Trophoblast cell (in vitro differentiated cells and primary cell): ENCODE measurements around the gene DCP2.

ENCODE experiments used
- DNase-seq, 2 donors: peaks; one replicate each; pipeline ENCODE4 v3.0.0-alpha.2; 2016
- H2AFZ ChIP-seq: 2 replicates; pipeline ENCODE4 v1.6.1; 2013; ENCODE audit warnings: low read length, moderate library complexity, mild to moderate bottlenecking; ENCODE audit not compliant: insufficient read depth, poor library complexity
- H2AK5ac ChIP-seq: 2 replicates; pipeline ENCODE4 v1.6.1; 2013; ENCODE audit warnings: mild to moderate bottlenecking, low read length
- H2BK120ac ChIP-seq: 2 replicates; pipeline ENCODE4 v1.6.1; 2013; ENCODE audit warnings: low read length, mild to moderate bottlenecking, moderate library complexity; ENCODE audit not compliant: insufficient read depth, poor library complexity
- H2BK12ac ChIP-seq: 2 replicates; pipeline ENCODE4 v1.6.1; 2013; ENCODE audit warnings: mild to moderate bottlenecking, low read length, moderate library complexity
- H2BK5ac ChIP-seq: 2 replicates; pipeline ENCODE4 v1.6.1; 2013; ENCODE audit warnings: low read length, low read depth, moderate library complexity, mild to moderate bottlenecking; ENCODE audit not compliant: poor library complexity
- H3K14ac ChIP-seq: 2 replicates; pipeline ENCODE4 v1.6.1; 2013; ENCODE audit warnings: mild to moderate bottlenecking, low read length
- H3K18ac ChIP-seq: 2 replicates; pipeline ENCODE4 v1.6.1; 2013; ENCODE audit warnings: mild to moderate bottlenecking, low read length
- H3K23ac ChIP-seq: 2 replicates; pipeline ENCODE4 v1.6.1; 2013; ENCODE audit warnings: low read length
- H3K27ac ChIP-seq: 2 replicates; pipeline ENCODE4 v1.5.1; 2013; ENCODE audit warnings: low read depth, mild to moderate bottlenecking, inconsistent platforms, low read length, moderate library complexity
- H3K27me3 ChIP-seq: 2 replicates; pipeline ENCODE4 v1.6.1; 2013; ENCODE audit warnings: inconsistent platforms, mild to moderate bottlenecking, low read length, moderate library complexity; ENCODE audit not compliant: insufficient read depth
- H3K36me3 ChIP-seq, 2 experiments: 1 replicate in 1 of 2; 2 replicates in 1 of 2; pipeline ENCODE4 v1.6.1; 2013; ENCODE audit warnings: low read length in 2 of 2, mild to moderate bottlenecking in 2 of 2, moderate library complexity in 1 of 2; ENCODE audit not compliant: insufficient read depth in 2 of 2, control insufficient read depth in 1 of 2
- H3K4ac ChIP-seq: 2 replicates; pipeline ENCODE4 v1.6.1; 2013; ENCODE audit warnings: low read depth, mild to moderate bottlenecking, low read length, moderate library complexity
- H3K4me1 ChIP-seq, 2 experiments: 1 replicate in 1 of 2; 2 replicates in 1 of 2; pipeline ENCODE4 v1.6.1; 2013; ENCODE audit warnings: low read length in 2 of 2, mild to moderate bottlenecking in 2 of 2, moderate library complexity in 1 of 2; ENCODE audit not compliant: insufficient read depth in 2 of 2, control insufficient read depth in 1 of 2
- H3K4me2 ChIP-seq: 2 replicates; pipeline ENCODE4 v1.6.1; 2013; ENCODE audit warnings: inconsistent platforms, mild to moderate bottlenecking, low read length, moderate library complexity
- H3K4me3 ChIP-seq: 2 replicates; pipeline ENCODE4 v1.5.1; 2013; ENCODE audit warnings: mild to moderate bottlenecking, low read depth, low read length, inconsistent platforms
- H3K79me1 ChIP-seq: one replicate; pipeline ENCODE4 v1.6.1; 2013; ENCODE audit warnings: low read length
- H3K79me2 ChIP-seq: 2 replicates; pipeline ENCODE4 v1.6.1; 2013; ENCODE audit warnings: low read length, mild to moderate bottlenecking; ENCODE audit not compliant: control insufficient read depth, insufficient read depth, poor library complexity
- H3K9ac ChIP-seq: 2 replicates; pipeline ENCODE4 v1.6.1; 2013; ENCODE audit warnings: mild to moderate bottlenecking, low read length
- H3K9me3 ChIP-seq: 2 replicates; pipeline ENCODE4 v1.6.1; 2013; ENCODE audit warnings: low read depth, mild to moderate bottlenecking, control low read depth, inconsistent platforms, low read length; ENCODE audit not compliant: insufficient read depth
- H4K12ac ChIP-seq: 2 replicates; pipeline ENCODE4 v1.6.1; 2013; ENCODE audit warnings: low read depth, mild to moderate bottlenecking, low read length, moderate library complexity
- H4K8ac ChIP-seq: 2 replicates; pipeline ENCODE4 v1.6.1; 2013; ENCODE audit warnings: low read depth, mild to moderate bottlenecking, low read length, moderate library complexity
- H4K91ac ChIP-seq: one replicate; pipeline ENCODE4 v1.6.1; 2013; ENCODE audit warnings: low read depth, mild to moderate bottlenecking, low read length, moderate library complexity
- WGBS: extraction: QIAGEN DNeasy Blood & Tissue Kit; methylation state at CpG from one replicate; pipeline ENCODE4 v1.1.7; 2013; ENCODE audit warnings: missing lambda C conversion rate; ENCODE audit not compliant: insufficient read length, insufficient coverage; ENCODE audit errors: extremely low coverage; 5-methylcytosine and 5-hydroxymethylcytosine counted together

The DCP2 gene

GRCh38 chr5:113067635-113068344, 91.2 kb downstream of the DCP2 start:
- WGBS, result no CpG with 5 or more reads among the region's 19 CpGs
- no peaks in the 10 kb centered on the region for H3K79me1 ChIP-seq
- no peaks in the 10 kb centered on the region for H3K27me3 ChIP-seq
- no peak overlapping the region for H3K27ac ChIP-seq
- H4K12ac ChIP-seq, result no peak overlapping the region
- no peak overlapping the region for H2BK120ac ChIP-seq
- no peak overlapping the region for H2BK12ac ChIP-seq
- H3K18ac ChIP-seq, result no peak overlapping the region
- H4K8ac ChIP-seq, result no peak overlapping the region
- H2AK5ac ChIP-seq, result no peak overlapping the region
- no peaks in the 10 kb centered on the region for H3K36me3 ChIP-seq
- no peak overlapping the region for H3K23ac ChIP-seq
- no peak overlapping the region for H3K4ac ChIP-seq
- no peak for DNase-seq
- peaks cover 3 to 4% of the 10 kb centered on the region in 2 experiments for H3K4me1 ChIP-seq
- H4K91ac ChIP-seq, result no peak overlapping the region
- no peak overlapping the region for H3K9ac ChIP-seq
- no peaks in the 10 kb centered on the region for H3K79me2 ChIP-seq
- no peak overlapping the region for H3K4me2 ChIP-seq
- no peaks in the 10 kb centered on the region for H3K9me3 ChIP-seq
- H2AFZ ChIP-seq, result no peak overlapping the region
- H3K4me3 ChIP-seq, result no peak overlapping the region
- H3K14ac ChIP-seq, result no peak overlapping the region
- H2BK5ac ChIP-seq, result no peak overlapping the region

GRCh38 chr5:113068559-113068958, 92.0 kb downstream of the DCP2 start:
- no peaks in the 10 kb centered on the region for H3K27me3 ChIP-seq
- no peaks in the 10 kb centered on the region for H3K79me2 ChIP-seq
- H3K4me1 ChIP-seq, result peaks cover 3 to 4% of the 10 kb centered on the region in 2 experiments
- H4K12ac ChIP-seq, result no peak overlapping the region
- no peak overlapping the region for H4K8ac ChIP-seq
- no peak overlapping the region for H3K18ac ChIP-seq
- H3K23ac ChIP-seq, result no peak overlapping the region
- H2AFZ ChIP-seq, result no peak overlapping the region
- H3K4me2 ChIP-seq, result no peak overlapping the region
- H2AK5ac ChIP-seq, result no peak overlapping the region
- DNase-seq, result no peak
- no peaks in the 10 kb centered on the region for H3K79me1 ChIP-seq
- H4K91ac ChIP-seq, result no peak overlapping the region
- no peak overlapping the region for H3K14ac ChIP-seq
- no peak overlapping the region for H2BK5ac ChIP-seq
- H2BK120ac ChIP-seq, result no peak overlapping the region
- no peak overlapping the region for H2BK12ac ChIP-seq
- no peaks in the 10 kb centered on the region for H3K36me3 ChIP-seq
- WGBS, result no CpG with 5 or more reads among the region's 2 CpGs
- no peaks in the 10 kb centered on the region for H3K9me3 ChIP-seq
- H3K4ac ChIP-seq, result no peak overlapping the region
- no peak overlapping the region for H3K4me3 ChIP-seq
- no peak overlapping the region for H3K9ac ChIP-seq
- no peak overlapping the region for H3K27ac ChIP-seq
